ENCODE measurements around the gene SYPL1.

SYPL1 gene

DNA sequence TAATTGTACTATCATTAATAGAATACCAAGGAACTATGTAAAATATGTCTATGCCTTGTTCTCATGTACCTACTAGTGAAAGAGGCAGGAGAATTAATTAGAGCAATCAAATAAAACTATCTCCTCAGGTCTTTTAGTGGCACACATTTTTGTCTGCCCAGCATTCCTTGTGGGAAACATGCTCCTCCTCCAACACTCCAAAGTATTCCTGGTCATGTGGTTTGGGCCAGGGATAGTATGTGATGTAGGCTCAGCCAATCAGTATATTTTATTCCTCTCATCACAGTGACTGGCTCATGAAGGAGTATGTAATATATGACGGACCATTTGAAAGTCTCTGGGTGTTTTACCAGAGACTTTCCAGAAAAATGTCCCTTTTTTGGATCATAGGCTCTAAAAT is 16.7 kb upstream of the SYPL1 start:
- DNase-seq: no peak
- Mint-ChIP-seq H3K36me3 (ENCODE audit: low read depth) (no peaks in the 10 kb centered on the region), H3K27me3 (no peaks in the 10 kb centered on the region), H3K4me3 (no peak overlapping the region), H3K4me1 (peaks cover 13% of the 10 kb centered on the region), H3K27ac (no peak overlapping the region), H3K9me3 (no peaks in the 10 kb centered on the region)
- no peak for ATAC-seq

DNA sequence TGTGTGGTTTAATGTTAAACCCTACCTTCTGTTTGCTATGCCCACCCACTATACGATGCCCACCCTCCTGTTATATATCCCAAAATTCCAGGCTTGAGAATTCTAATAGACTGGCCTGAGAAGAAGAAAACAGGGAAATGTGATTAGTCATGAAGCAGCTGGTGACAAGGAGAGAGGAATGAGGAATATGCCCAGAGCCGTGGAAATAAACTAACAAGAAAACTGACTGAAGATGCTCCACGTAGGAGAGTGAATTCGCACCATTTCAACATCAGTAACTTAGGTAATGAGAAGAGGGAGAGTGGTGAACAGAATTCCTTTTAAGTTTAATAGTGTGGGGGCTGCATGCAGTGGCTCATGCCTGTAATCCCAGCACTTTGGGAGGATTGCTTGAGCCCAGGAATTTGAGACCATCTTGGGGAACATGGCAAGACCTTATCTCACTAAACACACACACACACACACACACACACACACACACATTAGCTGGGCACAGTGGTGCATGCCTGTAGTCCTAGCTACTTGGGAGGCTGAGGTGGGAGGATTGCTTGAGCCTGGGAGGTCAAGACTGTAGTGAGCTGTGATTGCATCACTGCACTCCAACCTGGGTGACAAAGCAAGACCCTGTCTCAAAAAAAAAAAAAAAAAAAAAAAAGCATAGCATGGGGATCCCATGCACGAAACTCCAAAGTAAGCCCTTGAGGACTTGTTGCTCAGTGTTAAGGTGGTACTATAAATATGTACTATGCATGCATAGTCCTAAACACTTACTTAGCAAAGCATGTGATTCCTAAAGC is 16.1 kb upstream of the SYPL1 start:
- Mint-ChIP-seq H3K36me3 (ENCODE audit: low read depth) (no peaks in the 10 kb centered on the region), H3K9me3 (no peaks in the 10 kb centered on the region), H3K4me3 (no peak overlapping the region), H3K27ac (no peak overlapping the region), H3K27me3 (no peaks in the 10 kb centered on the region), H3K4me1 (peaks cover 13% of the 10 kb centered on the region)
- DNase-seq: no peak
- no peak for ATAC-seq

DNA sequence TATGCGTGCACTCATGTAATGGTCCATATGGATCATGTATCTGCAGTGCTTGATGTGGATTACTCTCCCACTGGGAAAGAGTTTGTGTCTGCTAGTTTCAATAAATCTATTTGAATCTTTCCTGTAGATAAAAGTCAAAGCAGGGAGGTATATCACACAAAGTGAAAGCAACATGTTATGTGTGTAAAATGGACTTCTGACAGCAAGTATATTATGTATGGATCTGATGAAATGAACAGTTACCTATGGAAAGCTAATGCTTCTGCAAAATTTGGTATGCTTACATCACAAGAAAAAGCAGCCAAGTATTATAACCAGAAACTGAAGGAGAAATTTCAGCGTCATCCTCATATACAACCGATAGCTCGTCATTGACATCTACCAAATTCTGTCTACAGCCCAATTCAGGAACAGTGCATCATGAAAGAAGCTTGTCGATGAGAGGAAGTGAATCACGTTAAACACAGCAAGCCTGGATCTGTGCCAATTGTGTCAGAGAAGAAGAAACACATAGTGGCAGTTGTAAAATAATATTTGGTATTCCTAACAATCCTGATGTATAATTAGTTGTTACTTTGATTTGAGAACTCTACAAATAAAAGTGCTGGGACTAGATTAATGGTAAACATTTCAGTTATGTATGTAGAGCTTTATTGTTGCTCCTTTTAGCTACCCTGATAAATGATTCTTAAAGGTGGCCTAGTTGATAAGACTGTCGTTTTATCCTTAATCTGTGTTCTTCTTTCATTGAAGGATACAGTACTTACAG is 14.2 kb upstream of the SYPL1 start:
- DNase-seq: peak; percentile 35

DNA sequence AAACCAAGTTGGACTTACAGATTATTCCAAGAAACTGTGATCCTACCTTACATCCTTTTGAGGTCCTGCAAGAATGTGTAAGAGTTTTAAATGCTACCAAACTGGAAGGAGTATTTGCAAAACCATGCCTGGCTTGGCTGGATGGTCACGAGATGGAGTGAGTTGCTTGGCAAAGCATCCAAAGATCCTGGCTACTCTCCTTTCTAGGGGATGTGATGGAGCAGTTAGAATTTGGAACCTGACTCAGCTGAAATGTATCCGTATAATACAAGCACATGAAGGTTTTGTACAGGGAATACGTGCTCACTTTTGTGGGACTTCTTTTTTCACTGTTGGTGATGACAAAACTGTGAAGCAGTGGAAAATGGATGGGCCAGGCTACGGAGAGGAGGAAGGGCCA is 13.3 kb upstream of the SYPL1 start:
- Mint-ChIP-seq H3K36me3 (ENCODE audit: low read depth) (no peaks in the 10 kb centered on the region), H3K27me3 (no peaks in the 10 kb centered on the region), H3K9me3 (no peaks in the 10 kb centered on the region), H3K4me3 (no peak overlapping the region), H3K27ac (no peak overlapping the region), H3K4me1 (peaks cover 19% of the 10 kb centered on the region)
- DNase-seq (no peak), ATAC-seq (no peak)

More for the DNA sequence above, 14.2 kb upstream of the SYPL1 start:
- Mint-ChIP-seq H3K27me3 (no peaks in the 10 kb centered on the region), H3K4me1 (peaks cover 15% of the 10 kb centered on the region), H3K36me3 (ENCODE audit: low read depth) (no peaks in the 10 kb centered on the region), H3K9me3 (no peaks in the 10 kb centered on the region), H3K27ac (no peak overlapping the region), H3K4me3 (peak overlapping the region; percentile 56)
- ATAC-seq: peak; percentile 61

DNA sequence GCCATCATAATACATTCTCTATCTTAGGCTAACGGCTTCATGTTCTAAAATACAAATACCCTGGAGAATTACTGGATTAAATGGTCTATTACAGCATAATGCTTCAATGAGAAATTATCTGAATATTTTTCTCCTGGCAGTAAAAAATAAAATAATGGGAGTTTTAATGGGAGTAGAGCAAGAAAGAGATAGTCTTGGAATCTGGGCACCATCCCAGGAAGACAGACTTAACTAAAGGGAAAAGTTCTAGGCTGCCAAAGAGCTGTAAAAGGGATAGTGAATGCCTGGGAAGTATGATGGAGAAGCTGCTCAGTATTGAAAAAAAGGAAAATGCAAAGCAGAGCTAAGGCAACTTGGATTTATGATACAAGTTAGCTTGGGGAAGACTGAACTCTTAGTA is 12.1 kb upstream of the SYPL1 start:
- Mint-ChIP-seq H3K36me3 (ENCODE audit: low read depth) (no peaks in the 10 kb centered on the region), H3K27me3 (no peaks in the 10 kb centered on the region), H3K9me3 (no peaks in the 10 kb centered on the region), H3K4me1 (peaks cover 20% of the 10 kb centered on the region), H3K27ac (no peak overlapping the region), H3K4me3 (no peak overlapping the region)
- ATAC-seq (no peak), DNase-seq (no peak)

DNA sequence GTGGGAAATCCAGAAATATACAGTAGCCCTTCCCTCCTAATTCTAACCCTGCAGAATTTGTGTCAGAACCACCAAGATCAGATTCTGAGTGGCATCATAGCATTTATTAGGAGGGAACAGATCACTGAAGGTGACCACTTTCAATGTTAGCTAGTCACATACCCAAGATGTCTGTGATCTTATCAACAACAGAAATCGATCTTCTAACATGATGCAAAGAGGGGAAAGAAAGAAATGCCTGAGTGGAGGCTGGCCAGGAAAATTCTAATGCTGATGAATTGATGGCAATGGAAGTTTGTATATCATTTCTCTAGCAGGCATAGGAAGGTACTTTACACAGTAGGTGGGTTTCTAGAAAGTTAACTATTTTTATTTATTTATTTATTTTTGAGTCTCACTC is 10.6 kb upstream of the SYPL1 start:
- no peaks in the 10 kb centered on the region for H3K36me3 Mint-ChIP-seq (ENCODE audit: low read depth)
- H3K27ac Mint-ChIP-seq: no peak overlapping the region
- no peak for ATAC-seq
- no peaks in the 10 kb centered on the region for H3K27me3 Mint-ChIP-seq
- peaks cover 20% of the 10 kb centered on the region for H3K4me1 Mint-ChIP-seq
- no peak overlapping the region for H3K4me3 Mint-ChIP-seq
- no peaks in the 10 kb centered on the region for H3K9me3 Mint-ChIP-seq
- DNase-seq: no peak

DNA sequence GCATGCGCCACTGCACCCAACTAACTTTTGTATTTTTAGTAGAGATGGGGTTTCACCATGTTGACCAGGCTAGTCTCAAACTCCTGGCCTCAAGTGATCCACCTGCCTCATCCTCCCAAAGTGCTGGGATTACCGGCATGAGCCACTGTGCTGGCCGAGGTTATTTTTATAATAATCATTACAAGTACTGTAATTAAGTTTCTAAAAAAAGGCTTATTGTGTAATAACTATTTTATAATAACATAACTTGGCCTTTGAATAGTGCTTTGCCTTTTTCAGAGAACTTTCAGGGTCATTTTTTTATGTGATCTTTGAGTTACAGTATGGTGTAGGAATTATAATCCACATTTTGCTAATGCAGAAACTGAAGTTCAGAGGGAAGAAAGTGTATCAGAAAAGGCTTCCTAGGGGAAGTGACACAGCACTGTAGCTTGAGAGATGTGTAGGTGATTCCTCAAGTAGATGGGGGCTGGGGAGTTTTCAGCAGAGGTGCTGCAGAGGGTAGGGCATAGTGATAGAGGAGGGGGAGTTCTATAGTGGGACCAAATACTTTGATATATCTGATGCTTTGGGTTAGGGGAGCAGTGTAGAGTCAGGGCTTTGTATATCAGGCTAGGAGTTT is 9.2 kb upstream of the SYPL1 start:
- Mint-ChIP-seq H3K27me3 (no peaks in the 10 kb centered on the region), H3K36me3 (ENCODE audit: low read depth) (no peaks in the 10 kb centered on the region), H3K4me1 (peaks cover 18% of the 10 kb centered on the region), H3K27ac (no peak overlapping the region), H3K4me3 (no peak overlapping the region), H3K9me3 (no peaks in the 10 kb centered on the region)
- DNase-seq (no peak), ATAC-seq (no peak)

DNA sequence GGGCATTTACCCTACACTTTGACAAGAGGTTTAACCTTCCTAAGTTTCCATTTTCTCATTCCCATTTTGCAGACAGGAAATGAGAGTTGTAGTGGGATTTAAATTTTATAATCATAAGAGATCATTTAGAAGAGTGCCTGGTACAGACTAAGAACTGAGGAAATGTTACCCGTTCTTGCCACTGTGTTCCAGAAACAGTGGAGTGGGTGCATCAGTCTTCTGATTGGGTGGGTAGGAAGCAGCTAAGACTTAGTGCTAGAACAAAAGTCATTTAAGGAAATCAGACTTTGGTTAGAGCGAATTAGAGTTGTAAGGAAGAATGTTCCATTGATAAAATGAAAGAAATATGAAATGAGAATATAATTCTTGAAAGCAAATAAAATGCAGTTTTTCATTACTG is 8.4 kb upstream of the SYPL1 start:
- ATAC-seq (no peak), DNase-seq (no peak)
- no peak overlapping the region for H3K27ac Mint-ChIP-seq
- no peak overlapping the region for H3K4me3 Mint-ChIP-seq
- H3K9me3 Mint-ChIP-seq: no peaks in the 10 kb centered on the region
- H3K4me1 Mint-ChIP-seq: peaks cover 19% of the 10 kb centered on the region
- no peaks in the 10 kb centered on the region for H3K36me3 Mint-ChIP-seq (ENCODE audit: low read depth)
- H3K27me3 Mint-ChIP-seq: no peaks in the 10 kb centered on the region

DNA sequence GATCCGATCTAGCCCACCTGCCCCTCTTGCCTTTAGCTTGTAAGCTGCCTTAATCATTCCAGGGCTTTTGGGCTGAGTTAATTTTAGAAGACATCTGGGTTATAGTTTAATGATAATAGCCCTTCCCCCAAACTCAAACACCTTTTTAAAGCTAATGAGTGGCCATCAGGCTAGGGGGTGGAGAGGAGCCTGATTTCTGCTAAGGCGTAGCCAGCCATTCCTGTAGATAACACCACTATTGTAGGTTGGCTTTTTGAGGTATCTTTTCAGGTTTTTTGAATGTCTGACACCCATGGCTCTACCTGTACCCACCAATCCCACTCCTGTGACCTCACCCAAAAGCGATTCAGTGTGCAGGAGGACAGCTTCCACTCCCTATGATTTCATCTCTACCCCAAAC is 7.6 kb upstream of the SYPL1 start:
- Mint-ChIP-seq H3K9me3 (no peaks in the 10 kb centered on the region), H3K27me3 (no peaks in the 10 kb centered on the region), H3K36me3 (ENCODE audit: low read depth) (no peaks in the 10 kb centered on the region), H3K4me3 (no peak overlapping the region), H3K4me1 (peaks cover 23% of the 10 kb centered on the region), H3K27ac (no peak overlapping the region)
- DNase-seq (no peak), ATAC-seq (no peak)

DNA sequence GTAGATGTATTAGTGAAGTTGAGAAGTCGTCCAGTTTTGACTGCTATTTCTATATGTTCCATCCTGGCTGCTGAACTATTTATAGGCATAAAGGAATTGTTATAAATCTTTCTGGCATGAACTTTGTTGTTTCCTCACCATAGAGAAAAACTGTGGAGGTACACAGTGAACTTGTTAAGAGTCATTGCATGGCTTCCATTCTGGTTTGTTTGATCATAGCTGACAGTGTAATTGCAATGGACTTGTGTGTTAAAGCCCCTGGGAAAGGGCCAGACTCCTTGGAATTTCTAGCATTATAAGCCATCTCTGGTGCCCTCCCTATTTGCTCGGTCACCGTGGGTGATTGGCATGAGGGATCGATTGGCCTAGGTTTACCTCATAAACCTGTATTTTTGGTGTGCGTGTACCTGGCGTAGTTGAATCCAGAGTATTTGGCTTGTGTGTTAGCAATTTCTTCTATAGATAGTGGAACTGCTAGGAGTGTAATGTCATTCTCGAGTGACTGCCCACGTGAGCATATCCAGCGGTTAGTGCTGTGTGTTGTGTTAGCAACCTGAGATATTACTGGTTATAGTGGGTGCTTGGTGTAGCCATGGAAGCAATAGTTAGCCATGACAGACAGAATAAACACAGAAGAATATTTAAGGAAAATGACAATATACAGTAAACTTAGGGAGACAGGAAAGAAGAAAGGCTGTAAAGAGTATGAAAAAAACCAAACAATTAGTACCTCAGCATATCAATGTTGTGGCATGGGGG is 5.9 kb upstream of the SYPL1 start:
- H3K4me1 Mint-ChIP-seq: peaks cover 39% of the 10 kb centered on the region
- no peaks in the 10 kb centered on the region for H3K9me3 Mint-ChIP-seq
- no peak overlapping the region for H3K4me3 Mint-ChIP-seq
- no peaks in the 10 kb centered on the region for H3K27me3 Mint-ChIP-seq
- no peak overlapping the region for H3K27ac Mint-ChIP-seq
- DNase-seq: no peak
- H3K36me3 Mint-ChIP-seq (ENCODE audit: low read depth): no peaks in the 10 kb centered on the region
- no peak for ATAC-seq

DNA sequence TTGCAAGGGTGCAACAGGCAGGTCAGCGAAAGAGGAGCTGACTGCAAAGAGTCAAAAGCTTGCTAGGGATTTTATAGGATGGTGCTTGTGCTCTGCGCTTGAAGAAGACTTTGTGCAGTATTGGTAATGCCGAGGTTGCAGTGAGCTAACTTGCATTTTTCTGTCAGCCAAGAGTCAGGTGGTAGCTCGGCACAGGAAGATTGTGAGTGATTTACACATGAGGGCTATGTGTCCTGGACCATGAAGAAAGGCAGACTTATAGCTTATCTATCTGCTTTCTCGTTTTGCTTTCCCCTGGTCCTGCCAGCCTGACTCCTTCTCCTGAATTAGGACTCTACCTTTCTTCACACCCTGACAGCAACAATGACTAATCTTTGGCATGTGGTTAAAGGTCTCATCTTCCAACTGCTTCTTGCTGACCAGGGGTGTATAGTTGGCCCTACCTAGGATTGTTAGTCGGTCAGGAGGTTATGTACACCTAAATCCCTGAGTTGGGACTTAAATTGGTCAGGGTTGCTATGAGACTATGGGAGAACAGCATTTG is 4.1 kb upstream of the SYPL1 start:
- H3K27ac Mint-ChIP-seq: no peak overlapping the region
- DNase-seq (no peak), ATAC-seq (no peak)
- H3K9me3 Mint-ChIP-seq: no peaks in the 10 kb centered on the region
- peaks cover 45% of the 10 kb centered on the region for H3K4me1 Mint-ChIP-seq
- H3K4me3 Mint-ChIP-seq: no peak overlapping the region
- no peaks in the 10 kb centered on the region for H3K27me3 Mint-ChIP-seq
- no peaks in the 10 kb centered on the region for H3K36me3 Mint-ChIP-seq (ENCODE audit: low read depth)

DNA sequence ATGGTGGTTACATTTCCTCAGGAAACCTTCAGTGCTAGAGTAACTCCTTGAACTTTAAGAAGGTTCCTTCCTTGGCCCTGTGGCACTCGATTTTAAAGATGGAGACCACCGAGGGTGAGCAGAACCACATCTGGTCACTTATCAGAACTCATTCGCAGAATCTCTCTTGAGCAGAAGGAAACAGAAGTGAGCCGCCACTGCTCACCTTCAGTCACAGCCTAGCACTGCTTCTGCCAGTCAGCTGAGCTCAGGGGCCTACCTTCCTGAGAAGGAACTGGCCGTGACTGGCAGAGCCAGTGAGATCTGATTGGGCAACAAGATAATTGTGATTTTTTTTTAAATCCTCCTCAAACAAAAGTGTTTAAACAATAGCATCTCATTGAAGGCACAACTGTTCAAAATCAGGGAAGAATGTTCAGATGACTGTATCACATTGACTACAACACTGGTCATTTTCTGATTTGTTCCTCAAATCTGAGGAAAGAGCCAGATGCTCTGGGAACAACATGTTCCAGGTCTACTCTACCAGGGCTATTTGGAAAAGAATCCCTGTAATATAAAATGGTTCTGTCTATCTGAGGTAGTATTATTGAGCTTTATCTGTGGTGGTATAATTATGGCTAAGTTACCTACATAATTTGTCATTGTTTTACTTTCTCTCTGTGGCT is 2.7 kb upstream of the SYPL1 start:
- Mint-ChIP-seq H3K9me3 (no peaks in the 10 kb centered on the region), H3K27ac (peak overlapping the region; percentile 87), H3K27me3 (no peaks in the 10 kb centered on the region), H3K4me3 (peak overlapping the region; percentile 56), H3K36me3 (ENCODE audit: low read depth) (no peaks in the 10 kb centered on the region), H3K4me1 (peaks cover 52% of the 10 kb centered on the region)
- DNase-seq (peak; percentile 42), ATAC-seq (no peak)

DNA sequence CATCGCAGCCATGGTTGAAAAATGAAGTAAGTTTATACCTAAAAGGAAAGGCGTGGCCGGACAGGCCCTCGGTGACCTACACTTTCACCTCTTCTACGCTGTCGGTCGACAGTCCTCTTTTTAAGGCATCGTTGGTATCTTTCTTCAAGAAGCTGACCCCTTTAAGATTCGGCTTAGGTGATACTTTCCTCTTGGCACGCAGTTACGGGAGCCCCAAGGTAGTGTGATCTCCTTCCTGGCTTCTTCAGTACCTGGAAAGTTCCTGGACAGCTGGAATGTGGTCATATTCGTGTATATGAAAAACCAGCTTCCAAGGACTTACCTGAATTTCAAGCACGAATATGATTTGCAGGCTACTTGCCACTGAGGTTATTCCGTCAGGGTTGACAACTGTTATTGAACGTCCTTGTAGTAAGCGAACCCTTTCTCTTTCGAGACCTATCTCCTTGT is 885 bp upstream of the SYPL1 start:
- Mint-ChIP-seq H3K36me3 (ENCODE audit: low read depth) (no peaks in the 10 kb centered on the region), H3K9me3 (no peaks in the 10 kb centered on the region), H3K4me3 (peak overlapping the region; percentile 91), H3K4me1 (peaks cover 69% of the 10 kb centered on the region), H3K27ac (peak overlapping the region; percentile 95), H3K27me3 (no peaks in the 10 kb centered on the region)
- ATAC-seq (no peak), DNase-seq (no peak)

DNA sequence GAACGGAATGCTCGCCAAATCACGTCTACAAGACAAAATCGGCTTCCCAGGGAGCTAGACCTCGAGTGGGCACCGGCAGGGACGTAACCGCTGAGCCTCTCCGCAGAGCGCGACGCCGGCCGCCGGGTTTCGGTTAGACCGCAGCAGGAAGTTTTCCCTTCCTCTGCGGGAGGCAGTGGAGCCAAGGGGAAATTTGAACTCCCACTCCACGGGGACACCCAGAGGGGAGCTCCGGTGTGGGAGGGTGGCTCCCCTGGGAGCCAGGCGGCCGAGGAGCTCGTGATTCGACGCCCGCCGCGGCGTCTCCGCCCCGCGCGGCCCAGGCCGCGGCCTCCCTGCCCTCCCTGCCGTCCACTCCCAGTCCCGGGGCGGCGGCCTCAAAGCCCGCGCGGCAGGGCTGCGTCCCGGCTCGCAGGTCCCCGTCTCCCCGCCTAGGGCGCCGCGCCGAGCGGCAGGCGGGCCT is 426 bp downstream of the SYPL1 start:
- Mint-ChIP-seq H3K4me3 (peak overlapping the region; percentile 91), H3K9me3 (no peaks in the 10 kb centered on the region), H3K36me3 (ENCODE audit: low read depth) (peaks cover 4% of the 10 kb centered on the region), H3K4me1 (peaks cover 69% of the 10 kb centered on the region), H3K27ac (peak overlapping the region; percentile 95), H3K27me3 (no peaks in the 10 kb centered on the region)
- ATAC-seq (peak; percentile 20), DNase-seq (peak; percentile 69)

All from activated naive CD8-positive, alpha-beta T cell treated with anti-CD3 and anti-CD28 coated beads, Interleukin-2, amount 50 U/mL, for 24 hours (primary cell).